Gastrocnemius medialis (tissue), 4 donors: Measurements from ENCODE around the gene DIP2C.

Source experiments
- CTCF ChIP-seq, 5 experiments: fragments of 450-650 bp in 3 of 5; fragments of 200-600 bp in 2 of 5; sonication (generic) in 2 of 5; IDR thresholded peaks in 4 of 5; conservative IDR thresholded peaks in 1 of 5; 1 replicate in 4 of 5; 2 replicates in 1 of 5; pipeline ENCODE4 v1.5.1; 2016 to 2019; ENCODE audit warnings: antibody characterized with exemption in 5 of 5, mild to moderate bottlenecking in 3 of 5, moderate library complexity in 3 of 5
- POLR2A ChIP-seq, 2 donors: fragments of 450-650 bp; IDR thresholded peaks; one replicate each; pipeline ENCODE4 v1.6.1; 2017; ENCODE audit warnings: antibody characterized with exemption in 2 of 2, mild to moderate bottlenecking in 2 of 2, moderate library complexity in 2 of 2

GRCh38 chr10:529468-530230 lies 159.8 kb downstream of the DIP2C start:
- TF ChIP-seq CTCF (IDR thresholded peaks at IDR 0.05 in 4 of 5, conservative IDR thresholded peaks at IDR 0.05 in 1 of 5) = no peak
- no peak for TF ChIP-seq POLR2A (IDR thresholded peaks at IDR 0.05)
